ENCODE results near the gene FBXO42.

Gene FBXO42

DNA sequence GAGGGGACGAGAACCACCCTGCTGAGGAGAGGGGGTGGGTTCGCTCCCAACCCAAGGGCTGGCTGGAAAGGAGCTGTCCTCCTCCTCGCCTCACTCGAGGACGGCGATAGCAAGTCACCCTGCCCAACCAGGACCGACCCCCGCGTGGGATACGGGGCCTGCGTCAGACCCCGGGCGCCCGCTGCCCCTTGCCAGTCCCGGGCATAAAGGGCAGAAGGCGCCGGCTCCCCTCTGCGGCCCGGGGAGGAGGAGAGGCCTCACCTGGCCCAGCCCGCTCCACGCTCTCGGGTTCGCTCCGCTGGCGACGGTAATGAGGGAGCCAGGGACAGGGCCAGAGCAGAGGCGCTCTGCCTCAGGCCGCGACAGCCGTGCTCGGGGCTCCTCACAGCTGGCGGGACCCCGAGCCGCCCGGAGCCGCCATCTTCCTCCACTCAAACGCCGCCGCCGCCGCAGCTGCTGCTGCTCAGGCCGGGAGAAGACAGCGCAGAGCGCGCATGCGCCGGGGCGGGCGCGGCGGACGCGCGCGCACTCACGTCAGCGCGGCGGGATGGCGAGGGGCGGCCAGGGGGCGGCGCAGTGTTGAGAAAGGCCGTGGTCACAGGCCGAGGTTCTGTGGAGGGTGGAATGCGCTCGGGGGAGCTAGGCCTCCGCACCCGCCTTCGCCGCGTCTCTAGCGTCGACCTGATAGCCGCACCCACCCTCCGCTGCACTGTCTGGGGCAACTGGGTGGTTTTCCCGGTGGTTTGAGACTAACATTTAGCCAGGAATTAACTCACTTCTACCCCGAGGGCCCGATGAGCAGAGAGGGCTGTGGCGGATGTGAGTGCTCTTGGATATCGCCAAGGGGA is at the start of gene FBXO42:
Gene FBXO42 (minus strand): TSS at position 487 of the 848 bp plus-strand sequence. CDS start 37,062 bp downstream, outside the sequence.
- peak in 54 of 56 donors; percentile 46 to 93 (median 84) for DNase-seq

DNA sequence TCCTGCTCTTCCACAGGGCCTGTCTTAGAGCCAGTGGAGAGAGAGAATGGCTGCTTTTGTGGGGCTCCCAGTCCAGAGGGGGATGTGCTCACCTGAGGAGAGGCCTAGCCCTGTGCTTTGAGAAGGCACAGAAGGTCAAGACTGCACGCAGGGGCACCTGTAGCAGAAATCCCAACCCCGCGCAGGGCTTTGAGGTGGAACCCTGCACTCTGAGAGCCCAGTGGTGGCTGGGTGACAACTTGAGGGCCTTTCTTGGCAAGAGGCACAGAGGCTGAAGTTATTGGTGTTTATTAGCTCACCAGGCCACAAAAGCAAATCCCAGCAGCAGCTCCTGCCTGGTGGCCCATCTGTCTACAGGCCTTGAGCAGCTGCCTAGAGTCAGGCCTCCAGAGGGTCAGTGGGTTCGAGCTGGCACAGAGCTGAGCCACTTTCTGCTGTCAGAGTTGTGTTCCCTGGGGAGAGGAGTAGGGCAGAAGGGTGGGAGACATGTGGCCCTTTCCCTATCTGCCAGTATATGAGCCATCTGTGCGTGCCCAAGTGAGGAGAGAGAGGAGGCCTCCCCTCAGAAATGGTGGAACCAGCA is 46.2 kb upstream of the FBXO42 start:
- no peak for DNase-seq

DNA sequence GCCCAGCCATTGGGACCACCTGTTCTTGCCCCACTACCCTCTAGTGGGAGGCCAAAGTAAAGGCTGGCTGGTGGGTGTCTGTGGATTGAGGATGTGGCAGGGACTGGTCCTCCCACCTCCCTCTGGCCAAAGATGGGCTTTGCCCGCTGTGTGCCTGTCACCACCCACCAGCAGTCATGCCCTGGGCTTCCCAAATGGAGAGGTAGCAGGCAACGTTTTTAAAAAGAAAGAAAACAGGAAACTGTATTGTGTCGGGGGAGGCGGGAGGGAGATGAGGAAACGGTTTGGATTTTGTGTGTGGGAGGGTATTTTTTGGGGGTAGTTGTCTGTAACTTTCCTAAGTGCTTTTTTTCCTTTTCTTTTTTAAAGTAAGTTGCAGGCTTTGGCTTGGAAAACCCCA is 44.8 kb upstream of the FBXO42 start:
- peak in 2 of 56 donors; percentile 14 to 18 for DNase-seq

DNA sequence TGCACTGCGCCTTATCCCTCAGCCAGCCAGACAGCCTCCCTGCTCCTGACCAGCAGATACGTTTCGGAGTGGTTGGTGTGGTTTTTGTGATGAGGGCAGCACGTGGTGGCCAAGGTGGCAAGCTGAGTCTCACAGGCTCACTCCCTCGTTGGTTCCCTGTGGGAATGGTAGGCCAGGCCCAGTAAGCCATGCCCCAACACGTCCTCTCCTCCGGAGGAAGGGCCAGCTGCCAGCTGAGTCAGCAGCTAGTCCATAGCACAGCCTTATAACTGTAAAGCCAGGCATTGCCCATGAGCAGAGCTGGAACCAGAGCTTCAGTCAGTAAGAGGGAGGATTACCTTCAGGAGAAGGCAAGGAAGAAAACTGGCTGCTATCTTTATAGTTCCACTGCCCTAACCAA is 44.3 kb upstream of the FBXO42 start:
- DNase-seq = peak in 1 of 56 donors; percentile 4

GRCh38 chr1:16394977-16395376 is 42.7 kb upstream of the FBXO42 start:
- DNase-seq = no peak

DNA sequence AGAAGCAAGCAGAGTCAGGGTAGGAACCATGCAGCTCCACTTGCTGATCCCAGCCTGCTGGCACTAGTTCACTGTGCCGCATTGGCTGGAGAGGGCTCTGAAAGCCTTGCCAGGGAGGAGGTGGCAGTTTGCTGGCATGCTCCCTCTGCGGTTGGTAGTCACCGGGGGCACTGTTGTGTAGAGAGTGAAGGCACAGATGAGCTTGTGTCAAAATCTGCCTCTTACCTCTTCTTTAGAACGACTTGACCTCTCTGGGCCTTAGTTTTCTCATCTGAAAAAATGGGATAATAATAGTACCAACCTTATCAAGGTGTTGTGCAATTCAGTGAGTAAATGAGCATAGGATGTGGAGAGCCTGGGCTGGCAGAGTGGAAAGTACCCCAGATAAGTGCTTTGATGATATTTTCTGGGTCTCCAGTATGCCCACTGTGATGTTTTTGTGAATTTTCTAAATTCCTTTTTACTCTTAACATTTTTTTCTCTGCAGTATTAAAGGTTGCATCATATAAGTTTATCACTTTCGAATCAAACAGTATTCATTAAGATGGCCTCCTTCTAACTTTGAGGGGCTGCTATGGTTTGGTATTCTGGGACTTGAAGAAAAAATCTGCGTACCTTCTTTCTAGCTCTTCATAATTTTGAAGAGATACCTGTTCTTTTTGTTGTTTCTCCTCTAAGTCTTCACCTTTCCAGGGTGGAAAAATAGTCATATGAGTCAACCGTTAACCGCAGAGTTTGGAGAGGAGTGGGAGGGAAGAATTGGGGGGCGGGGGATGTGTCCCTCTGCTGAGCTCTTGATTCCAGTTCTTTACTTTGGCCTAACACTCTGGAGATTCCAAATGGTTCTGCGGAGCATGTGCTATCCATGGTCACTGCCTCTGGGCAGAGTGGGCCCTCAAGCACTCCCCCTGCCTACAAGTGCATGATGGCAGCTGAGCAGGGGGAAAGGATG is 41.6 kb upstream of the FBXO42 start:
- DNase-seq = peak in 29 of 56 donors; percentile 5 to 63 (median 31)

GRCh38 chr1:16392740-16393569 is 40.7 kb upstream of the FBXO42 start:
- peak in 1 of 56 donors; percentile 6 for DNase-seq

DNA sequence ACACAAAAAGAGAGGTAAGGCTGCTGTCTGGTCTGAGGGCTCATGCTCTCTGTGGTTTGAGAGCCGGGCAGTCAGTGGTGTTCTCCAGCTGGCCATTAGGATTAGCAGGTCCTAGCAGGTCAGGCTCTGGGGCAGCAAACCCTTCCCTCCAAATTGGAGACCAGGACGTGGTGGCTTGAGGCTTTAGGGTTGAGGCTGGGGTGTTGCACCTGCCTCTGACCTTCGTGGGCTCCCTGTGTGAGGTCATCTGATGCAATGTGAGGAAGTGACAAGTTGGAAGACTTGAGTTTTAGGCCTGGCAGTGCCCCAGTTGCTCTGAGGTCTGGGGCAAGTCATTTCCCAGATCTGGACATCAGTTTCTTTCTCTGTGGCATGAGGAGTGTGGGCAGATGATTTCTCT is 39.1 kb upstream of the FBXO42 start:
- DNase-seq = no peak

GRCh38 chr1:16387201-16388188 is 35.2 kb upstream of the FBXO42 start:
- DNase-seq = no peak

GRCh38 chr1:16386454-16387113 is 34.3 kb upstream of the FBXO42 start:
- peak in 16 of 56 donors; percentile 3 to 72 (median 11) for DNase-seq

DNA sequence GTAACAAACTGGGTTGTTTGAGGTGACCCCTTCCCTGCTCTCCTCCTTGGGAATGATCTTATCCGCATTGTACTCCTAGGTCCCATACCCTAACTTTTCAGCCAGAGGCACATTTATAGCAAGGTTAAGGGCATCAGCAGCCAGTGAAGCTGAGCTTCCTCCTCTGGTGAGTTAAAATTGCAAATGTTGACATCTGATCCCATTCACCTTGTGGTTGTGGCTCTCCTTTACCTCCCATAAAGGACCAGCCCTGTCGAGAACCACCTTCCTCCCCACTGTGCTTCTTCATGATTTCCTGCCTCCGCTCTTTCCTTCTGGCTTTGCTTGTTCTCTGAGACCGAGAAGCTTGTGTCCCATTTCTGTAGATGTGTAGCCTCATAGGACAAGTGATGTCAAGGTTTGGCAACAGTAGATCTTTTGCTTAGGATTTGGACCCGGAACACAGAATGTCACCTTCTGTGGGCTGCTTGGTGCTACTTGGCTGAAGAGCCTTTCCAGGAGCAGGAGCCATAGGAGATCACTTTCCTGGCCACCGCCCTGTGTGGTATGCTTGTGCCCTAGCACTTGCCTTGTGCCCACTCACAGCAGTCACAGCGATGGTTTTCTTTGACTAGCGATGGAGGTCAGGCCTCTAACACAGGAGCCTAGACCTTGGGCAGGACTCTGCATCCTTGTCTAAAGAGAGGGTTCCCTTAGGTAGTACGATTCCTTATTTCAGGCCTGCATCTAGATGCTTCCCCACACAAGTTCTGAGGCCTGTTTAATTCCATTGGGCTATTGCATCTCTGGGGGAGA is 33.6 kb upstream of the FBXO42 start:
- no peak for DNase-seq

GRCh38 chr1:16383888-16384287 is 31.6 kb upstream of the FBXO42 start:
- DNase-seq = no peak

DNA sequence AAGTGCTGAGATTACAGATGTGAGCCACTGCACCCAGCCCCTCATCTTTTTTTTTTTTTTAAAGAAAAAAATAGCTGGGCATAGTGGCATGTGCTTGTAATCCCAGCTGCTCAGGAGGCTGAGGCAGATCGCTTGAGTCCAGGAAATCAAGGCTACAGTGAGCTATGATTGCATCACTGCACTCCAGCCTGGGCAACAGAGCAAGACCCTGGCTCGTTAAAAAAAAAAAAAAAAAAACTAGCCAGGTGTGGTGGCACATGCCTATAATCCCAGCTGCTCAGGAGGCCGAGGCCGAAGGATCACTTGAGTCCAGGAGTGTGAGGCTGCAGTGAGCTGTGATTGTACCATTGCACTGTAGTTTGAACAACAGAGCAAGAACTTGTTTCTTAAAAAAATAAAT is 28.6 kb upstream of the FBXO42 start:
- DNase-seq = no peak

DNA sequence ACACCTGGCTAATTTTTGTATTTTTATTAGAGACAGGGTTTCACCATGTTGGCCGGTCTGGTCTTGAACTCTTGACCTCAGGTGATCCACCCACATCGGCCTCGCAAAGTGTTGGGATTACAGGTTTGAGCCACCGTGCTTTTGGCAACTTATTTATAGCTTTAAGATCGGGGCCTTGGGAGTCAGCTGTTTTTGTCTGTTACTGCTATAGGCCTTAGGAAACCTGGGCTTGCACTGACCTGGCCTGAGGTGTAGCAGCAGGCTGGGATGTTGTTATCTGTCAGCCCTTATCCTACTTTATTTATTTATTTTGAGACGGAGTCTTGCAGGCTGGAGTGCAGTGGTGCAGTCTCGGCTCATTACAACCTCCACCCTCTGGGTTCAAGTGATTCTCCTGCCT is 26.2 kb upstream of the FBXO42 start:
- no peak for DNase-seq

DNA sequence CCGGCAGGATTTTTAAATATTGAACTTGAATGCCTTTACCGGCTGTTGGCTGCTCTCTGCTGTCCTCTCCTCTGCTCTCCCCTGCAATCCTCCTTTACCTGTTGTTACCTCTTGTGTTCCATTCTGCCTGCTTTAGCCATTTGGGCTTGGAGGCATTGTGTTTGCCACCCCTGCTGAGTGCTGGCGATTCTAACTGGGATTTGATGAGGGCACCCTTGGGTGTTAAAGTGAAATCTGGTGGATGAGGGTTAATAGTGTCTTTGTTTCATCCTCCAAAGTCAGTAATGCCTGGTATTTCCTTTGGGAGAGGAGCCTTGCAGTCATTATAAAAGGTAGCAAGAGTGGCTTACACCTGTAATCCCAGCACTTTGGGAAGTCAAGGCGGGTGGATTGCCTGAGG is 24.7 kb upstream of the FBXO42 start:
- DNase-seq = no peak

DNA sequence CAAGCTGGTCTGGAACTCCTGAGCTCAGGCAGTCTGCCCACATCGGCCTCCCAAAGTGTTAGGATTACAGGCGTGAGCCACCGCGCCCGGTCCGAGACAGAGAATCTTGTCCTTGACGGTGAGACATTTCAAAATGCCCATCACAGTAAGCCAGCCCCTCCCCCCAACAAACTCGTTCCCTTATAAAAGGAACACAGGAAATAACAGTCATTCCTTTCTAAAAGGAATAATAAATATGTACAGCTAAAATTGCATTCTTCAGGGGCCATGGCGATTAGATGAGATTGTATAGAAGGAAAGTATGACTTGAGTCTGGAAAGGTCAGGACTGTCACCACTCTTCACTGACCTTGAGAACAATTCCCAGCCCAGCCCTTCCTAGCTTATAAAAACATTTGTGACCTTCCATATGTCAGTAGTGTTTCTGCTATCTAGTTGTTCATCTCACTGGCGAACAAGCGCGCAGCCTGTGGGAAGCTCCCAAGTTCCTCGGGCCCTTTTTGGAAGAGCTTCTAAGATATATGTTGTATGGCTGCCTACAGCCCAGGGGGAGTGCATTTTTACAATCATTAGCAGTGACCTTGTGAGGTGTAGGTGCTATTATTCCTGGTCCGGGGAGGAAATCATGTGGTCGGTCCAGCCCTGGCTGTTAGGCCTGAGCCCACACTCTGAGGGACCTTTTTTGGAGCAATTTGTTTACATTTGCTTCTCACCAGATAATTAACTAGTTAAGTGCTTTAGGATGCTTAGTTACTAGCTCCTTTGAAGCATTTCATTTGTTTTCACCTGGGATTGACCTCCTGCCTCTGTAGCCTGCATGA is 23.5 kb upstream of the FBXO42 start:
- no peak for DNase-seq

GRCh38 chr1:16374266-16374665 is 22.0 kb upstream of the FBXO42 start:
- peak in 8 of 56 donors; percentile 12 to 35 (median 15) for DNase-seq
